Activated T-helper 2 cell treated with anti-CD3 and anti-CD28 coated beads, Interferon-gamma antibody, Interleukin-2, Interleukin-4, amounts not matched to agents 10 μg/mL and 5 μg/mL and 100 μg/mL, durations not matched to agents 14 hours and 24 hours and 36 hours (primary cell): ENCODE measurements around the gene RPLP1. TPM values are rescaled to one million over a fixed set of nuclear protein-coding genes. Genes with fewer than 3 reads are reported as not detected.

Experiments used
- DNase-seq: peaks from one replicate; pipeline ENCODE4 v3.0.0; 2021; ENCODE audit warnings: low spot score
- H3K27ac Mint-ChIP-seq: one replicate; pipeline ENCODE4 v1.8.0; 2021; ENCODE audit warnings: mixed read lengths
- H3K27me3 Mint-ChIP-seq: one replicate; pipeline ENCODE4 v1.8.0; 2021; ENCODE audit warnings: low read depth, mixed read lengths
- H3K36me3 Mint-ChIP-seq: one replicate; pipeline ENCODE4 v1.8.0; 2021; ENCODE audit warnings: low read depth, mixed read lengths
- H3K4me1 Mint-ChIP-seq: one replicate; pipeline ENCODE4 v1.8.0; 2021; ENCODE audit warnings: low read depth, mixed read lengths
- H3K4me3 Mint-ChIP-seq: one replicate; pipeline ENCODE4 v1.8.0; 2021; ENCODE audit warnings: low read depth, mild to moderate bottlenecking, moderate library complexity, mixed read lengths
- H3K9me3 Mint-ChIP-seq: one replicate; pipeline ENCODE4 v1.8.0; 2021; ENCODE audit warnings: mixed read lengths
- intact Hi-C: fragments of 100-400 bp; cut with micrococcal nuclease; formaldehyde crosslinking; loops from one replicate; pipeline ENCODE4 v1.15.1; 2023
- total RNA-seq: library from RNA; stranded (reverse); gene quantifications from 2 replicates; pipeline ENCODE4 v1.2.3, GENCODE V29; 2022

RPLP1 gene
- total RNA-seq, 1 donor from 2014 or later = 1,844 TPM

DNA sequence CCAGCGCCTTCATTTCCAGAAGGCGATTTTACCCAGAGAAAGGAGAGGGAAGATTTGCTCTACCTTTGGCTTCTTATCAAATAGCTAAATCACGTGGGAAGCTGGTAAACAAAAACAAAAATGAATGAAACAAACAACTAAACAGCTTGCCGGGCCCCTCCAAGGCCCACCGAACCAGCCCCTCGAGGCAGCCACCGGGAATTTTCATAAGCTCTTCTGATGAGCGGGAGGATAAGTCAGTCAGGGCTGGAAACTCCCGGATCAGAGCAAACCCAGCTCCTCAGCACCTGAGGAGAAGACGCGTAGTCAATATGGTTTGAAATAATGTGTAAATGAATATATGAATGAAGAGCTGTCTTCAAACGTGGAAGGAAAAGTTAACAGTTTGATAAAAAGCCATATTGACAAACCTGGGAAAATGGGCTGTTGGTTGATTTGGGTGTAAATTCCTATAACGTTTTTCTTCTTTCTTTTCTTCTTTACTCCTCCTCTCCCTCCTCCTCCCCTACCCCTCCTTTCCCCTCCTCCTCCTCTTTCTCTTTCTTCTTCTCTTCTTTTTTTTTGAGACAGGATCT lies 10.7 kb downstream of the RPLP1 start:
- peaks cover 3% of the 10 kb centered on the region for H3K36me3 Mint-ChIP-seq
- DNase-seq = no peak
- intact Hi-C loops = loop anchor here (10.0 kb wide), 2 partner anchors 298 to 792 kb away; partner anchors contain the start of gene GLCE
- peaks cover 16% of the 10 kb centered on the region for H3K27me3 Mint-ChIP-seq
- peak overlapping the region; percentile 85 for H3K4me3 Mint-ChIP-seq
- H3K4me1 Mint-ChIP-seq = peaks cover 20% of the 10 kb centered on the region
- H3K9me3 Mint-ChIP-seq = no peaks in the 10 kb centered on the region
- H3K27ac Mint-ChIP-seq = peak overlapping the region; percentile 71

GRCh38 chr15:69465253-69465652 lies 12.6 kb downstream of the RPLP1 start:
- no peak overlapping the region for H3K4me3 Mint-ChIP-seq
- intact Hi-C loops = loop anchor here (5.0 to 10.0 kb wide), 6 partner anchors 143 to 790 kb away; partner anchors contain the start of genes GLCE and TLE3
- peaks cover 33% of the 10 kb centered on the region for H3K4me1 Mint-ChIP-seq
- no peaks in the 10 kb centered on the region for H3K36me3 Mint-ChIP-seq
- no peak for DNase-seq
- H3K27me3 Mint-ChIP-seq = peaks cover 16% of the 10 kb centered on the region
- no peaks in the 10 kb centered on the region for H3K9me3 Mint-ChIP-seq
- H3K27ac Mint-ChIP-seq = no peak overlapping the region

GRCh38 chr15:69466733-69467132 lies 14.1 kb downstream of the RPLP1 start:
- Mint-ChIP-seq H3K4me3 (no peak overlapping the region), H3K27me3 (peaks cover 24% of the 10 kb centered on the region), H3K9me3 (no peaks in the 10 kb centered on the region), H3K4me1 (peaks cover 32% of the 10 kb centered on the region), H3K36me3 (no peaks in the 10 kb centered on the region), H3K27ac (no peak overlapping the region)
- no peak for DNase-seq
- intact Hi-C loops = loop anchor here (5.0 to 10.0 kb wide), 6 partner anchors 144 to 788 kb away; partner anchors contain the start of genes GLCE and TLE3

GRCh38 chr15:69467636-69468035 lies 15.0 kb downstream of the RPLP1 start:
- H3K27ac Mint-ChIP-seq = no peak overlapping the region
- H3K9me3 Mint-ChIP-seq = no peaks in the 10 kb centered on the region
- peaks cover 28% of the 10 kb centered on the region for H3K4me1 Mint-ChIP-seq
- no peak for DNase-seq
- no peak overlapping the region for H3K4me3 Mint-ChIP-seq
- peaks cover 30% of the 10 kb centered on the region for H3K27me3 Mint-ChIP-seq
- H3K36me3 Mint-ChIP-seq = no peaks in the 10 kb centered on the region
- intact Hi-C loops = loop anchor here (1.0 to 10.0 kb wide), 8 partner anchors 145 to 1025 kb away; partner anchors contain the start of genes GLCE and TLE3

GRCh38 chr15:69468241-69469121 lies 15.9 kb downstream of the RPLP1 start:
- no peaks in the 10 kb centered on the region for H3K9me3 Mint-ChIP-seq
- H3K27ac Mint-ChIP-seq = peak overlapping the region; percentile 75
- intact Hi-C loops = loop anchor here (1.0 to 10.0 kb wide), 8 partner anchors 146 to 1024 kb away; partner anchors contain the start of genes GLCE and TLE3
- peaks cover 30% of the 10 kb centered on the region for H3K27me3 Mint-ChIP-seq
- peak; percentile 78 for DNase-seq
- H3K4me3 Mint-ChIP-seq = peak overlapping the region; percentile 5
- no peaks in the 10 kb centered on the region for H3K36me3 Mint-ChIP-seq
- H3K4me1 Mint-ChIP-seq = peaks cover 22% of the 10 kb centered on the region

DNA sequence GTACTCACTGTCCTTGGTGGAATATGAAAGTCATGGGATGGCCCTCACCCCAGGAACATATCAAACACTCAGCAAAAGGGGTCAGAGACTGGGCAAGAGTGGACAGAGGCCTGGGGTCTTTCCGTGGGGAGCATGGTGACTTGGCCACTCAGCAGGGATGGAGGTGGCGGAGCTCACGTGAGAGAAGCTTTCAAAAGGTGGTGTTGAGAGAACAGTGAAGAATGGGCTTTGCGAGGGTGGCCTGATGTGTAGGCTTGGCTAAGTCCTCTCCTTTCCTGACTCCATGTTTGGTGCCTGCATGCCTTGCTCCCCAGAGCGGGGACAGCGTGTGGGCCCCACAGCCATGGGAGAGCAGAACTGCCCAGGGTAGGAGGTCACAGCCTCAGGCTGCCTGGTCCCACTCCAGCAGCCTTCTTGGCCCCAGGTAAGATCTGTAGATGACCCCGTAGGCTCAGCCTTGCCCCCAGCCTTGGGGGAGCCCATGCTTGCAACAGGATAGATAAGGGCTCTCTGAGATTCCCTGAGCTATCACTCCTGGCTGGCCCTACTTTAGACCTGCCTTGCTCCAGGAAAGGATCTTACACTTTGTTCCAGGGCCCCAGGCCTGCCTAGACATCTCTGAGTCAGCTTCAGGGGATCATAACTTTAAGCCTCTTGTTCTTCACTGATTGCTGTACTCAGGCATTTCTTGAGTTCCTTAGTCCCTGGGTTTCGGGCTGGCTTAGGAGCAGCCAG lies 17.0 kb downstream of the RPLP1 start:
- Mint-ChIP-seq H3K36me3 (no peaks in the 10 kb centered on the region), H3K4me1 (peaks cover 20% of the 10 kb centered on the region), H3K27me3 (peaks cover 28% of the 10 kb centered on the region), H3K9me3 (no peaks in the 10 kb centered on the region), H3K27ac (no peak overlapping the region), H3K4me3 (no peak overlapping the region)
- intact Hi-C loops = loop anchor here (2.0 to 10.0 kb wide), 8 partner anchors 147 to 1255 kb away; partner anchors contain the start of genes GLCE and TLE3
- DNase-seq = no peak

DNA sequence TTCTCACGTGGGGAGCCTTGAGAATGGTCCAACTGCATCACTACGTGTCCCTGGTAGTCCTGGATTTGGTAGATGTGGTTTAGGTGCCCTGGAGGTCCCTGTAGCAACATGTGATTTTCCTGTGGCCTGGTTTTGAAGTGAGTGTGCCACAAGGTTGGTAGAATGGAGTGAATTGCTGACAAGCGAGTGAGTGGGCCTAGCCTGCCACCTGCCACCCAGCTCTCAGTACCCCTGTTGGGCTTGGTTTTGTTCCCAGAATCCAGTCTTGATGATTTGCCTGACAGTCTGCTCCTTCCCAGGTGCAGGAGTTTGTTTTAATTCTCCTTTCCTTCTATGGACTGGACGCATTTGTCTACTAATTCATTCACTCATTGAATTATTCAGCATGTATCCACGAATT lies 19.4 kb downstream of the RPLP1 start:
- peaks cover 21% of the 10 kb centered on the region for H3K27me3 Mint-ChIP-seq
- intact Hi-C loops = loop anchor here (10.0 kb wide), 1 partner anchor 1253 kb away; no protein-coding TSS in a partner anchor
- H3K27ac Mint-ChIP-seq = no peak overlapping the region
- H3K4me1 Mint-ChIP-seq = peaks cover 20% of the 10 kb centered on the region
- no peak for DNase-seq
- no peak overlapping the region for H3K4me3 Mint-ChIP-seq
- no peaks in the 10 kb centered on the region for H3K9me3 Mint-ChIP-seq
- H3K36me3 Mint-ChIP-seq = no peaks in the 10 kb centered on the region

DNA sequence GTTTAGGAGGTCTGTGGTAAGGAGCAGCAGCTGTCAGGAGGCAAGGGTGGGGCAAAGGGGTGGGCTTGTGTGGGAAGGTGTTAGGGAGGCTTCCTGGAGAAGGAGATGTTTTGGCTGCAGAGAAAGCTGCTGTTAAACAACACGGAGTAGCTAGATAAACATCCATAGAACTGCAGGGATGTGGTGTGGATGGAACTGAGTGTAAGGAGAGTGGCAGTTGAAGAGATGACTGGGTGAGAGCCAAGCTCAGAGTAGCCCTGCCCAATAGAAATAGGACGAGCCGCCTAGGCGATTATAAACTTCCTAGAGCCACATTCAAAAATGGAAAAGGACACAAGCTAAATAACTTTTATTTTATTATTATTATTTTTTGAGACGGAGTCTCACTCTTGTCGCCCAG lies 19.9 kb downstream of the RPLP1 start:
- peaks cover 20% of the 10 kb centered on the region for H3K4me1 Mint-ChIP-seq
- H3K4me3 Mint-ChIP-seq = no peak overlapping the region
- no peak for DNase-seq
- H3K27me3 Mint-ChIP-seq = peaks cover 21% of the 10 kb centered on the region
- intact Hi-C loops = loop anchor here (10.0 kb wide), 1 partner anchor 1252 kb away; no protein-coding TSS in a partner anchor
- no peaks in the 10 kb centered on the region for H3K36me3 Mint-ChIP-seq
- H3K27ac Mint-ChIP-seq = no peak overlapping the region
- H3K9me3 Mint-ChIP-seq = no peaks in the 10 kb centered on the region

DNA sequence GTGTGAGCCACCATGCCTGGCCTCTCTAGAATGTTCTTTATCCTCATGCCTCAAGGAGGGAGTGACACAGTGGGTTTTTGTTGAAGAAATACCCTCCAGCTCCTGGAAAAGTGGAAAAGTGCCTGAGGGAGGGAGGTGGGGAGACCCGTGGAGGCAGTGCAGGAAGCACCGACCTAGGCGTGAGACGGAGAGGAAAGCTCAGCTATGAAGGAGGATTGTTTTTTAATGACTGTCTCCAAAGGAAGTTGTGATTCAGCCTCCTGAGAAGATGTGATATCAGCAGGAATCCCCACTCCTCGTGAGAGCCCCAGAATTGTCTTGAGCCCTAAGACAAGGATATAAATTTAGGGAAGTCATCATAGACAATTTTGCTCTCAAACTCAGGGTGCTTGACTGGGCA lies 21.7 kb downstream of the RPLP1 start:
- Mint-ChIP-seq H3K27me3 (peaks cover 21% of the 10 kb centered on the region), H3K4me1 (peaks cover 5% of the 10 kb centered on the region), H3K27ac (no peak overlapping the region), H3K36me3 (no peaks in the 10 kb centered on the region), H3K9me3 (no peaks in the 10 kb centered on the region), H3K4me3 (no peak overlapping the region)
- intact Hi-C loops = loop anchor here (10.0 kb wide), 1 partner anchor 1251 kb away; no protein-coding TSS in a partner anchor
- no peak for DNase-seq

DNA sequence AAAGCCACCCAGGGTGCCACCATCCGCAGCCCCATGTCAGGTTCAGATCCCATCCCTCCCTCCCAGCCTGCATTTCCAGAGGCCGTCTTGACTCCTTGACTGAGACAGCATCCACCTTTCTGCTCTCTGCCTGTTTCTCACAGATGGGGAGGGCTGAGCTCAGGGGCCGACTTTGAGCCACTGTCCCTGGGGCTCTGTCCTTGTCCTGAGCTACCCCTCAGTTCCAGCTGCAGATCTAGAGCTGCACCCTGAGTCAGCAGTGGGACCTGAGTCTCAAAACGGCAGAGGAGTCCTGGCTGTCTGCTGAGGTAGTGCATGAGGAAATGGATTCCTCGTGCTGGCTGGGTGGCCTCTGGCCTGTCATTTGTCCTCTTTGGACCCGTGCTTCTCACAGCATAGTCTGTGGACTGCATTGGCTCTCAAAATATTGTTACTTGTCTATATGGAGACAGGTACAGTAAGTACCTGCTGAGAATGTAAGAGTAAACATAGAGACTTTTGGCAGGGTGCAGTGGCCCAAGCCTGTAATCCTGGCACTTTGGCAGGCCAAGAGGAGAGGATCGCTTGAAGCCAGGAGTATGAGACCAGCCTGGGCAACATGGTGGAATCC lies 22.3 kb downstream of the RPLP1 start:
- DNase-seq = no peak
- Mint-ChIP-seq H3K9me3 (peaks cover 6% of the 10 kb centered on the region), H3K4me1 (peaks cover 2% of the 10 kb centered on the region), H3K27ac (no peak overlapping the region), H3K36me3 (peaks cover 3% of the 10 kb centered on the region), H3K27me3 (peaks cover 25% of the 10 kb centered on the region), H3K4me3 (no peak overlapping the region)
- intact Hi-C loops = loop anchor here (5.0 to 10.0 kb wide), 3 partner anchors 97 to 1250 kb away; no protein-coding TSS in a partner anchor

- intact Hi-C loops = loop anchor here (5.0 to 10.0 kb wide), 3 partner anchors 96 to 1249 kb away; no protein-coding TSS in a partner anchor
- H3K27me3 Mint-ChIP-seq = peaks cover 23% of the 10 kb centered on the region
- H3K9me3 Mint-ChIP-seq = peaks cover 7% of the 10 kb centered on the region
- H3K36me3 Mint-ChIP-seq = peaks cover 3% of the 10 kb centered on the region
- DNase-seq = peak; percentile 59
- H3K4me3 Mint-ChIP-seq = no peak overlapping the region
- no peak overlapping the region for H3K27ac Mint-ChIP-seq
- H3K4me1 Mint-ChIP-seq = peaks cover 2% of the 10 kb centered on the region
Measured at GRCh38 chr15:69475769-69476358, 23.2 kb downstream of the RPLP1 start.
